CD4-positive, alpha-beta T cell treated with Interleukin-2 at 100 ng/mL for 4 hours (primary cell): ENCODE results near the gene TSPAN4.

Experiments used
- DNase-seq: peaks from one replicate; pipeline ENCODE4 v3.0.0-alpha.2; 2020; ENCODE audit warnings: low spot score

TSPAN4 gene

GRCh38 chr11:850775-851763 is 8.4 kb downstream of the TSPAN4 start:
- no peak for DNase-seq

GRCh38 chr11:852762-853161 is 10.1 kb downstream of the TSPAN4 start:
- DNase-seq, result no peak

- no peak for DNase-seq
Measured at GRCh38 chr11:853682-854448, 11.2 kb downstream of the TSPAN4 start.

GRCh38 chr11:854601-855329 is 12.1 kb downstream of the TSPAN4 start:
- DNase-seq, result no peak

GRCh38 chr11:855330-855674 is 12.7 kb downstream of the TSPAN4 start:
- DNase-seq, result no peak

GRCh38 chr11:855796-856195 is 13.1 kb downstream of the TSPAN4 start:
- DNase-seq, result no peak

GRCh38 chr11:856397-856796 is 13.7 kb downstream of the TSPAN4 start:
- no peak for DNase-seq

- no peak for DNase-seq
Measured at GRCh38 chr11:858053-858761, 15.6 kb downstream of the TSPAN4 start.

GRCh38 chr11:858762-859339 is 16.2 kb downstream of the TSPAN4 start:
- no peak for DNase-seq

- DNase-seq, result no peak
Measured at GRCh38 chr11:859394-860131, 16.9 kb downstream of the TSPAN4 start.

GRCh38 chr11:860234-861104 is 17.8 kb downstream of the TSPAN4 start:
- no peak for DNase-seq

GRCh38 chr11:861105-861479 is 18.4 kb downstream of the TSPAN4 start:
- no peak for DNase-seq

- no peak for DNase-seq
Measured at GRCh38 chr11:862081-862661, 19.5 kb downstream of the TSPAN4 start.

- no peak for DNase-seq
Measured at GRCh38 chr11:862696-863022, 20.0 kb downstream of the TSPAN4 start.

- no peak for DNase-seq
Measured at GRCh38 chr11:863023-863909, 20.6 kb downstream of the TSPAN4 start.

- no peak for DNase-seq
Measured at GRCh38 chr11:863910-864827, 21.5 kb downstream of the TSPAN4 start.

GRCh38 chr11:864898-865297 is 22.2 kb downstream of the TSPAN4 start:
- no peak for DNase-seq
